GDM1 (cell line): ENCODE data around the gene ADRA2B.
A peak's percentile ranks its signal among the peaks of the same experiment; 100 is the strongest.

Experiments used
- DNase-seq: peaks from one replicate; lab custom pipeline; 2025; lab: John Stamatoyannopoulos, UW

The ADRA2B gene

DNA sequence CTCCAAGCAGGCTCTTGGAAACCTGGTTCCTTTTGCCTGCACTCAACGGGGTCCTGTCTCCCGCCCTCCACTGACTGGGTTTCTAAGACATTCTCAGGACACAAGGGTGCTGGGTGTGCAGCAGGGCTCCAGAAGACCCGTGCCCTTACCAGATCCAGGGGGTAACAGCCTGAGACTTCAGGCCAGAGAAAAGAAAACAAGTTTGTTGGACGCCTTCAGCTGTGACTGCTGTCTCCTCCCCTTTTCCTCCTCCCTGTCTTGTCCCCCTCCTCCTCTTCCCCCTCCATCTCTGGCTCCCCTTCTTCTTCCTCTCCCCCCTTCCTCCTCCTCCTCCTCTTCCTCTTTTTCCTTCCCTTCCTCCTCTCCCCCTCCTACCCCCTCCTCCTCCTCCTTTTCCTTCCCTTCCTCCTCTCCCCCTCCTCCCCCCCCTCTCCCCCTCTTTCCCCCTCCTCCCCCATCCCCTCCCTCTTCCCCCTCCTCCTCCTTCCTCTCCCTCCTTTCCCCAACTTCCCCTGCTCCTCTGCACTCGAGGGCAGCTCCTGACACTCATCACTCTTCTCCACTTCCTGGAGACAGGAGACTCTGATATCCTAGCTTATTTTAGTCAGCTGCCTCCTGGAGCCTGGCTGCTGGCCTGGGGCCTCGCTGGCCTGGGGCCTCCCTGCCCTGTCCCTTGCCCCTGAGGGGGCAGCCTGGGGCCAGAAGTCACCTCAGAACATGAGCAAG lies 12.4 kb downstream of the ADRA2B start:
- DNase-seq, result peak; percentile 26

GRCh38 chr2:96103187-96103601 lies 13.2 kb downstream of the ADRA2B start:
- no peak for DNase-seq

DNA sequence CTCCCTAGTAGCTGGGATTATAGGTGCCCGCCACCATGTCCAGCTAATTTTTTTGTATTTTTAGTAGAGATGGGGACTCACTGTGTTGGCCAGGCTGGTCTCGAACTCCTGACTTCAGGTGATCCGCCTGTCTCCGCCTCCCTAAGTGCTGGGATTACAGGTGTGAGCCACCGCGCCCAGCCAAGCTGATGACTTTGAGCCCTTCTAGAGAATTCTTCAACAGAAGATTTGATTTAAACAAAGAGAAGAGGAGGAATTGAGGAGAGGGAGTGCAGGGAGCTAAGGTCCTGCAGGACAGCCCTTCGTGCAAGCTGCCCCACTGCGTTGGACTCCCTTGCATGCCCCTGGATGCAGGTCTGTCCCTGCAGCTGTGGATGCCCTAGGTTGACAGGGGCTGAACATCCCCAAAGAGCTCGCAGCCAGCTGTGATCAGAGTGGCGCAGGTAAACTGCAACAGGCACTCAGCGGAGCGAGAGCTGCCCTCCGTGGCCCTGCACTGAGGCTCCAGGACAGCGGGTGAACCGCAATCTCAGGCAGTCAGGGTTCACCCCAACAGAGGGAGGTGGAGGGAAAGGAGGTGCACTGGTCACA lies 13.7 kb downstream of the ADRA2B start:
- no peak for DNase-seq

DNA sequence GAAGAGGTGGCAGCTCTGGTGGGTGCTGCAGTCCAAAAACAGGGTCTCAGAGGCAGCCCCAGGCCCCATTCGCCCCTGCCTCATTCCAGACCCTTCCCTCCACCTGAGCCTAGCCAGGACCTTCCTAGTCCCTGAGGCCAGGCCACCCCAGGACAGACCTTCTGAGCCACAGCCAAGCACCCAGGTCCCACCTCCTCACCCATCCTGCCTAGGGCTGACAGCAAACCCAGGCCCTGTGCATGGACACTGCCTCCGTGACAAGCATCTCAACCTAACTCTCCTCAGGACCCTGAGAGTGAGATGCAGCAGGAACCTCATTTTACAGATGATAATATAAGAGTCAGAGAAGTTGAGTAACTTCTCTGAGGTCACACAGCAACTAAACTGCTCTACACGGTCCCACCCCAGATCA lies 15.5 kb downstream of the ADRA2B start:
- no peak for DNase-seq

DNA sequence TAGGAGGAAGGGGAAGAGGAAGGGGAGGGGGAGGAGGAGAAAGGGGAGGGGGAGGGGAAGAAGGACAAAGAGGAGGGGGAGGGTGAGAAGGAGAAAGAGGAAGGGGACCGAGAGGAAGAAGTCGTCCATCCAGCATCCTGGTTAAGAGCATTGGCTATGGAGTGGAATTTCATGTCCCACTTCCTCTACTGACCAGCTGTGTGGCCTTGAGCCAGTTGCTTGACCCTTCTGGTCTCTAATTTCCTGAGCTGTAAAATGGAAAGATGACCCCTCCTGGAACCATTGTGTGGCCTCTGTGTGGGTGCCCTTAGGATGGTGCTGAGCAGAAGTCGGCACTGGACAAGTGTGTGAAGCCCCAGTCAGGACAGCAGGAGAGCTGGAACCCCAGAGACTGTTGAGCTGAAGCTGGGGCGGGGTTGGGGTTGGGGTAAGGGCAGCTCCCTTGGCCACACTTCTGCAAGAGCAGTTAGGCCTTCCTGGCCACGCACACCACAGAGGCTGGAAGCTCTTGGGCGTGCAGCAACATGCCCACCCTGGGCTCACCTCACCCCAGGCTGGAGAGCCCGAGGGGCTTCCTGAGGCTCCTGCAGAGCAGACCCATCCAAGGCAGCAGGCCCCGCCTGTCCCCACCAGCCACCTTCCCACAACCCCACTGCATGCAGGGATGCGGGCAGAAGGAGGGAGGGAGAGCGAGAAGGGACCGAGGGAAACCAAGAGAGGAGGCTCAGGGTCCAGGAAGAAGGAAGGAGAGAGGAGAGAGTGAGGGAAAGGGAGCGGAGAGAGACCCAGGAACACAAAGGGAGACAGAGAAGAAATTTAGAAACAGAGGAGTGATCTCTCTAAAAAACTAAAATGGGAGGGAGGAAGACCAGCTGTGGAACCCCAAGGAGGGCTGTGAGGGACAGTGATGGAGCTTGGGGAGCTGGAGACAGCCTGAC lies 16.2 kb downstream of the ADRA2B start:
- DNase-seq, result peak; percentile 46

GRCh38 chr2:96098900-96099590 lies 17.3 kb downstream of the ADRA2B start:
- DNase-seq, result no peak

- DNase-seq, result no peak
These were observed 18.2 kb downstream of the ADRA2B start for GRCh38 chr2:96097951-96098823.

DNA sequence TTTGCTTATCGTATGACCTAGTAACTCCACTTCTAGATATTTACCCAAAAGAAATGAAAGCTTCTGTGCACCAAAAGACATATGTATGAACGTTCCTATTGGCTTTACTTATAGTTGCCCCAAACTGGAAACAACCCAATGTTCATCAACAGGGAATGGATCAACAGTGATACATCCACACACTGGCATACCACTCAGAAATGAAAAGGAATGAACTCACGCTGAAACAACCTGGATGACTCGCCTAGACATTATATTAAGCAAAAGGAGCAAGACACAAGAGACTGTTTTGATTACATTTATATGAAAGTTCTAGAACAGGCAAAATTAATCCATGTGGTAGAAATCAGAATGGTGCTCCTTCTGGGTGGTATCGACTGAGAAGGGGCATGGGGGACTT lies 18.9 kb downstream of the ADRA2B start:
- DNase-seq, result no peak

GRCh38 chr2:96095116-96095636 lies 21.2 kb downstream of the ADRA2B start:
- DNase-seq, result no peak

DNA sequence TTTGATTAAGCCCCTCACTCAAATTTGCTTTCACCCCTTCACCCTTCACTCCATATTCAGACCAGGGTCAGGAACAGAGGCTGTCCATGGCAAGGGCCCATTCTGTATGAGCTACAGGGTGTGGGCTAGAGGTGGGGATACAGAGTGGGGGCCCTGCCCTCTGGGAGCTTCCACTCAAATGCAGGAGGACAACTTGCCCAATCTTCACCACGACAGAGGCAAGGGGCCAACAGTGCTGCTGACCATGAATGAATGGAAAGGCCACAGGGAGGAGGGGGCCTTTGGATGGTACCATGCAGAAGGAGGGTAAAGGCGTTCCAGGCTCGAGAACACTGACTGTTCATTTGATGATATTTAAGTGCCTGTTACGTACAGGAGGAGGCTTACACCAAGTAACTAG lies 22.8 kb downstream of the ADRA2B start:
- no peak for DNase-seq

GRCh38 chr2:96092951-96093350 lies 23.4 kb downstream of the ADRA2B start:
- DNase-seq, result no peak

DNA sequence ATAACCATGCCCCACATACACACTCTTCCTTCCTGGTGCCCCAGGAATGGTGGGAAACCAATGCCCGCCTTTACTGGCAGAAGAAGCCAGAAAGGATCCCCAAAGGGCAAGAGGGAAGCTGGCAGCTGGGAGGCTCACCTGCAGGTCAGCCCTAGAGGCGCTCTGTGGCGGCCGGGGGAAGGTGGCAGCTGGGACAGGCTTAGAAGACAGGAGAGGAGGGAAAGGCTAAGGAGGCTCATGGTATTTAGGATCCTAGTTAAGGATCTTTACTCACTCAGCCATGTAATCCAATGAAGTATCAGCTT lies 23.8 kb downstream of the ADRA2B start:
- no peak for DNase-seq

GRCh38 chr2:96091711-96092572 lies 24.4 kb downstream of the ADRA2B start:
- DNase-seq, result no peak

DNA sequence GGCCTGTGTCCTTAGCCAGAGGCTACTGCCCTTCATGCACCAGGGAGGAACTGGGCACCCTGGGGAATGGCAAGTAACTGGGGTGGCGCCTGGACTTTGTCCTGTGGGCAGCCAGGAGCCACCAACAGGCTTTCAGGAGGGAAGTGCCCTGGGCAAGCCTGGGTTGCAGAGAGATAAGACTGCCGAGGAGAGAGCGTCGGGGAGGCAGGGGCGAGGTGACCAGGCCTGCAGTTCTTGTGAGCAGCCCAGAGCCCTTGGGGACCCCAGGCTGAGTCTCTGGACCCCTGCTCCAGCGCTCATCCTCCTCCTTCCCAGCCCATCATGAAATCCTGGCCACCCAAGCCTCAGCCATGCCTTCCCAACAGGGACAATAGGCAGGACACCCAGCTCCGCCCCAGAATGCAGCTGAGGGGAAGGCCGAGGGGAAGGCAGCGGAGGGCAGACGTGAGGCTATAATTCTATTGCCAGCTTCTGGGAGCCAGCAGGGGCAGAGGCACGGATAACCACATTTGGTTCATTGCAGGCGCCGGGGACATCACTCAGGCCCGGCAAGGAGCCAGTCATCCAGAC lies 25.1 kb downstream of the ADRA2B start:
- DNase-seq, result no peak

DNA sequence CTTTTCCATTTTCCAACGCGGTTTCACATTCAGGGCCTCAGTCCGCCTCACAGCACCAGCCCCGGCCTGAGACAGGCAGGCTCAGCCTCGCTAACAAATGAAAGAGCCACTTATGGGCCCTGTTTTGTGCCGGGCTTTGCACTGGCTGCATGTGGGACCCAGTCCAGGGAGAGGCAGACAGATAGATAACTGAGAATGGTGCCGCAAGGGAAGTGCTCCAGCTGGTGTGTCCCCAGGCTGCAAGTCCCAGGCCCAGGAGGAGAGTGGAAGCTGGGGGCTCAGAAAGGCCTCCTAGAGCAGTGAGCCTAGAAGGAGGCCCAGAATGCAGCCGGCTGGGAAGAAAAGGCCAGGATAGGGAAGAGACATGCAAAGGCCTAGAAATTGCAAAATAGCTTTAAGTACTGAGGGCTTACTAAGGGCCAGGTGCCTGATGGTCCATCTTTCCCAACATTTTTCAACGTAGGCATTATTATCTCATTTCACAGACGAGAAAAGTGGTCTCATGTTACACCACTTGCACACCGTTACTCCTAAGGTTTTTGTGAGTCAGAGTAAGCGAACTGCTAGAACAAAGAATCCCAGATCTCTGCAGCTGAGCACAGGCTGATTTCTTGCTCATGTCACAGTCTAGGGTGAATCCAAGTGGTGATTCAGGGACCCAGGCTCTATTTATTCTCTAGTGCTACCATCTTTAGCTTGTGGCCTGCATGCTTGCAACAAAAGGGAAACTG lies 26.0 kb downstream of the ADRA2B start:
- DNase-seq, result no peak

GRCh38 chr2:96089356-96090195 lies 26.8 kb downstream of the ADRA2B start:
- DNase-seq, result no peak

DNA sequence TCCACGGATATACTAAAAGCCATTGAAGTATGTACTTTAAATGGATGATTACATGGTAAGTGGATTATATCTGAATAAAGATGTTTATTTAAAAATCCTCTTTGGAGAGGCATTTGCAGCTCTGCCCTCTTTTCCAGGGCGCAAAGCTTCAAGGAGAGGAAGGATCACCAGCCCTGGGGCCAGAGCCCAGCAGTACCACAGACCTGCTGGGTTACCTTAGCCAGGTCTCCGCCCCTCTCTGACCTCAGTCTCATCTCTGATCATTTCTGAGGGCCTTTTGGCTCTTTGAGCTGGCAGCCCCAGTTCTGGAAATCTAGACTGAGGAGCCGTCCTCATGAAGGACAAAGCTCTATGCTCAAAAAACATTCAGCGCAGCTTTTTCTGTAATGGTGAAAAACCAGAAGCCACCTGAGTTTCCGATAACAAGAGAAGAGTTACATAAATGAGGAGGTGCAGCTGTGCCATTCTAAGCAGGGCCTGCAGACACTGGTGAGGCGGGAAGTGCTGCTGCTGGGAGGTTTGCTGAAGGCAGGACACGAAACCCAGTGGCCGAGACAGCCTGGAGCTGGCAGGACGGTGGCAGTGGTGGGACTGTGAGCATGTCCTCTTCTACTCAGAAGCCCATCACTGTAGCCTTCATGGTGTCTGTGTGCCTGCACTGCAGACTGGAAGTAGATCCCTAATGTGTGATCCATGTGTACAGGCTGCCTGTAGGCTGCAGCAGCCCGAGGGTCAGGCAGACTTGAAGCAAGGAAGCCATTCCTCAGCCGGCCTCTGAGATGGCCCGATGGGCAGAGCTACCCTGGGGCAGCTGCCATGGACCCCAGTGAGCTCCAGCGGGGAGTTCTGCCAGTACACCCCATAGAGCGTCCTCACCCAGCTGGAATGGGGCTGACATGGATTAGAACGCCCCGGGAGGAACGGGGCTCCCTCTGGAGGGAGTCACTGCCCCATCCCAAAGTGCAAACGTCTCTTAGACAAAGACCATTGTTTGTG lies 27.7 kb downstream of the ADRA2B start:
- DNase-seq, result no peak
